ENCODE data around the gene TIMP1.
"Not testable (repeated sequence)": the region's sequence is repeated elsewhere in the genome, so short reads cannot be mapped to it uniquely, and the experiment has no call there.

The TIMP1 gene

DNA sequence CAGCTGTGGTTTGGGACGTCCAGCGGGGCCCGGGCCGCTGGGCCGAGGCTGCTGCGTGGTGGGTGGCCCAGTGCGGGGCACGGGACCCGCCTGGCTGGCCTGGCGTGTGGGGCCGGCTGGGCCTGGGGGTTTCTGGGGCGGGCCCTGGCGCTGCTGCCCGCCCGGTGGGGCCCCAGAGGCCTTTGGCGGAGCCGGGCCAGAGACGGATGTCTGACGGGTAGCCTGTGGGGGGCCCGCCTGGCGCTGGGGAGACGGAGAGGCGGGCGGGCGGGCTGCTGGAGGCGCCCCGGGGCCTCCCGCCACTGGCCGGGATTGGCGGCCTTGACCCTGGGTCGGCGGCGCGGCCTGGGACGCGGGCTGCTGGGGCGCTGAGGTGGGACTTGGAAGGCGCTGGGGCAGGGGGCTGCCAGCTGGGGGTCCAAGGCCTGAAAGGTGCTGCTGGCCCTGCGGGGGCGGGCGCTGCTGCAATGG is 8.1 kb upstream of the TIMP1 start:
- no peak for DNase-seq

GRCh38 chrX:47574547-47575301 is 7.5 kb upstream of the TIMP1 start:
- DNase-seq = no peak

DNA sequence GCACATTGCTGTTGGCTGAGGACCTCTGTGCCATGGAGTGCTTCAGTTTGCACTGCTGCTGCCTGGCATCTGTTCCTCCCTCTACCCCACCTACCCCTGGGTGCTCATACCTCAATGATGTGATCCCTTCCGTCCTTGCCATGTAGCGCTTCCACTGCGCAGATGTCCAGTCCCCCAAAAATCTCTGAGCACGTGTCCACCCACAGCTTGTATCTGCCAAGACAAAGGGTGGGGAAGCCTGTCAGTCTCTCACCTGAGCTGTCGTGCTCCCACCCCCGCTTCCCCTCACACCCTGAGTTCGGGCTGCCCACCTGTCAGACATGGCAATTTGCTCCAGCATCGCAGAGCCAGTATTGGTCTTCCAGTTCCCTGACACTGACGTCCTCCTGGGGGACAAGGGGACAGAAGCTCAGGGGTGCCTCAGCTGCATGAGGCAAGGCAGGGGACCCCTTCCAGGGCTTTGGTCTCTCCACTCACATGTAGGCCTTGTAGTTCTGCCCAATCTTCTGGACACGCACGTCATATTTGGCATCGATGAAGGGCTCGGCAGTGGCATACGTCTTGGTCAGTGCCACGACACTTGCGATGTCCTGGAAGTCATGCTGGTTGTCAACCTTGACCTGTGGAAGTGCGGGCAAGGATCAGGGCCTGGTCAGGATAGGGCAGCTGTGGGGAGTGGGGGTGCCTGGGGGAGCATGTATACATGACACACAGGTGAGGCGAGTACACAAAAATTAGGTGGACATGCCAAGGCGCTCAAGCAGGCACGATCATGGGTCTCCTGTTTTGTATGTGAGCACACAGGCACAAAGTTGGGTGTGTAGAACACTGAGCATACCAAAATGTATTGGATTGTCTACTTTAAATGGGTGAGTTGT is 6.0 kb upstream of the TIMP1 start:
- no peak for DNase-seq

- DNase-seq = no peak
Measured at GRCh38 chrX:47577424-47577823, 4.8 kb upstream of the TIMP1 start.

GRCh38 chrX:47577901-47578300 is 4.3 kb upstream of the TIMP1 start:
- no peak for DNase-seq

- no peak for DNase-seq
Measured at GRCh38 chrX:47578692-47579091, 3.5 kb upstream of the TIMP1 start.

GRCh38 chrX:47579537-47579936 is 2.7 kb upstream of the TIMP1 start:
- no peak for DNase-seq

- no peak for DNase-seq
Measured at GRCh38 chrX:47583240-47583861, 1.1 kb downstream of the TIMP1 start.

- DNase-seq = no peak
Measured at GRCh38 chrX:47584714-47585113, 2.5 kb downstream of the TIMP1 start.

DNA sequence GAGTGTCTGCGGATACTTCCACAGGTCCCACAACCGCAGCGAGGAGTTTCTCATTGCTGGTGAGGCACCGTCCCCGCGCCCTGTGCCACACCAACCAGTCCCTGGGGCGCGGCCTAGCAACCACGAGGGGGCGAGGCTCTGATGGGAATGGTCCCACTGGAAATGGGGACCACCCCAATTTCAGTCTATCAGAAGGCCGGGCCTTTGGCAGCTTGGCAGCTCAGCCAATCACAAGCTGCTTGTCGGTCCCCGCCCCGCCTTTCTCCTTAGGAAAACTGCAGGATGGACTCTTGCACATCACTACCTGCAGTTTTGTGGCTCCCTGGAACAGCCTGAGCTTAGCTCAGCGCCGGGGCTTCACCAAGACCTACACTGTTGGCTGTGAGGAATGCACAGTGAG is 3.0 kb downstream of the TIMP1 start:
- DNase-seq = no peak

DNA sequence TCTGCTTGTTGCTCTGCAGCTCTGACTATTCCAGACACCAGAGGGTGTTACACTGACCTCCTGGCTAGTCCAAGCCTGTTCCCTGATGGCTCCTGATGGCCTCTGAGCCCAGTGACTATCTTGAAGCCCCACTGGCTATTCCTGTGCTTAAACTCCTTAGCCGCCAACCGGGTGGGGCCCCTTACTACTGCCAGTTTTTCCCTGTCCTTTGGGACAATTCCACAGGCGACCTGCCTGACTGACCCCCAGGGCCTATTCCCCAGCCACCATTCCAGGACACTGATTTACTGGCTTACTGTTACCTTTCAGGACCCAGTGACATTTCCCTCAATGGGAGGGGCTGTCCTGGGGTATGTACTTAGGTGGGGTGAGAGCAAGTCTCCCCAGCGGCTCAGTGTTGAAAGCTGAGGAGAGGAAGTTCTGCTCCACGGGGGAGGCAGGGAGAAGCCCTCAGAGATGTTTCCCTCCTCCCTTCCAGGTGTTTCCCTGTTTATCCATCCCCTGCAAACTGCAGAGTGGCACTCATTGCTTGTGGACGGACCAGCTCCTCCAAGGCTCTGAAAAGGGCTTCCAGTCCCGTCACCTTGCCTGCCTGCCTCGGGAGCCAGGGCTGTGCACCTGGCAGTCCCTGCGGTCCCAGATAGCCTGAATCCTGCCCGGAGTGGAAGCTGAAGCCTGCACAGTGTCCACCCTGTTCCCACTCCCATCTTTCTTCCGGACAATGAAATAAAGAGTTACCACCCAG is 4.0 kb downstream of the TIMP1 start:
- DNase-seq = no peak

DNA sequence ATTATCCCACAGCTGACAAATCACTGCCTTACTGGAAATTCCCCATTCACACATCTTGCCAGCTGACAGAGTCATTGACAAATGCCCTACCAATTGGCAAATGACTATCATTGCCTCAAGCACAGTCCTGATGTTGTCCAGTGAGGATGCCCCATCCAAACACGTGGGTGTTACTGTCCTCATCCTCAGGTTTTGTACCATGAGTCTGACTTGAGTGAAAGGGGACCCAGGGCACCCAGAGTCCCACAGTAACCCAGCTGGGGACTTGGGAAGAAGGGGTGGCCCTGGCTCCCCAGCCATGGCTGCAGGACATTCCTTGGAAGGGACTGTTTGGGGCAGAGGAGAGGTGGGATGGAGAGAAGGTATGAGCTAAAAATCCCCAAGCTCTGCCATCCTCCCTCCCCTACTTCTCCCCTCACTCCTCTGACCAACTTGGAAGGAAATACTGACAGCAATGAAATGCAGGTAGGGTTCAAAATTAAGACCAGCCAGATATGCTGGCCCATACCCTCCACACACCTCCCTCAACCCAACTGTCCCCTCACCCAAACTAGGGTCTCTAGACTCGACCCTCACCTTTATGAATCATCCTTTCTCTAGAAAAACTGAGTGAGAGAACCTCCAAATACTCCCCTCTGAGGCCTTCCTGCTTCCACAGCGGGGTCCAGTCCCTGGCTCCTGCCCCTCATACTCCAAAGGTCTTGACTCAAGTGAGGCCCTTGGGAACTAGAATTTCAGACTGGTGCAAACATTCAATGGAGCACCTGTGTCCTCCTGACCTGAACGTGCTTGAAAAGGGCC is 5.1 kb downstream of the TIMP1 start:
- DNase-seq = no peak

GRCh38 chrX:47587906-47588735 is 5.9 kb downstream of the TIMP1 start:
- DNase-seq = no peak

DNA sequence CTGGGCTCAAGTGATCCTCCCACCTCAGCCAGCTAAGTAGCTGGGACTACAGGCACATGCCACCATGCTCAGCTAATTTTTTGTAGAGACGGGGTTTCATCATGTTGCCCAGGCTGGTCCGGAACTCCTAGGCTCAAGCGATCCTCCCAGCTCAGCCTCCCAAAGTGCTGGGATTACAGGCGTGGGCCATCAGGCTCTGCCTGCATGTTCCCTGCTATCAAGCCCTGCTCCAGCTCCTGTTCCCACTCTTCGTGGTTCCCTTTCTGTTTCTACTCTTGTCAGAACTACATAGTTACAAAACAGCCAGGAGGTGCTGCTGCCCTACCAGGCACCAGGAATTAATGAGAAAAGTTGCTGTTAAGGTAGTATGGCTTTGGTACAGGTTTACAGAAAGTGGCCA is 8.7 kb downstream of the TIMP1 start:
- DNase-seq = no peak

- no peak for DNase-seq
Measured at GRCh38 chrX:47593522-47593921, 11.3 kb downstream of the TIMP1 start.

GRCh38 chrX:47595716-47596251 is 13.5 kb downstream of the TIMP1 start:
- DNase-seq = no peak

GRCh38 chrX:47596256-47596655 is 14.0 kb downstream of the TIMP1 start:
- DNase-seq = no peak

GRCh38 chrX:47597222-47597621 is 15.0 kb downstream of the TIMP1 start:
- DNase-seq = no peak

DNA sequence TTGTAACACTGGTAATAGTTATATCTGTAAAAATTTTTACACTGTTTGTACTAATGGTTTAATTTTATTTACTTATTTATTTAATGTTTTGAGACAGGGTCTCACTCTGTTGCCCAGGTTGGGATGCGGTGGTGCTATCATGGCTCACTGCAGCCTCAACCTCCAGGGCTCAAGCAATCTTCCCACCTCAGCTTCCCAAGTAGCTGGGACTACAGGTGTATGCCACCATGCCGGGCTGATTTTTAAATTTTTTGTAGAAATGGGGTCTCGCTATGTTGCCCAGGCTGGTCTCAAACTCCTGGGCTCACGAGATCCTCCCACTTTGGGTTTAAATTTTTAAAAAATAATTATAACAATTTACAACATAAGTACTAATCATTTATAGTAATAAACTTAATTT is 20.9 kb downstream of the TIMP1 start:
- DNase-seq = not testable (repeated sequence)

GRCh38 chrX:47605024-47605423 is 22.8 kb downstream of the TIMP1 start:
- no peak for DNase-seq

- no peak for DNase-seq
Measured at GRCh38 chrX:47607091-47607490, 24.9 kb downstream of the TIMP1 start.
